Neural cell (in vitro differentiated cells): ENCODE results near the gene DGKQ. TPM values are rescaled to one million over a fixed set of nuclear protein-coding genes. Genes with fewer than 3 reads are reported as not detected.

Source experiments
- H2AFZ ChIP-seq: fragments of 200-600, 300-800 bp; sonication (generic), shearing (Covaris generic); 2 replicates; pipeline ENCODE4 v1.6.0; 2014; ENCODE audit warnings: low read depth, mild to moderate bottlenecking, antibody characterized with exemption, low read length, moderate library complexity
- H3F3A ChIP-seq: fragments of 200-600 bp; shearing (Covaris generic); 2 replicates; pipeline ENCODE4 v1.6.1; 2016; ENCODE audit warnings: mild to moderate bottlenecking, moderate library complexity, mixed read lengths, antibody characterized with exemption, low read length; ENCODE audit not compliant: insufficient read depth, poor library complexity, severe bottlenecking
- H3K27ac ChIP-seq: fragments of 200-600, 300-800 bp; sonication (generic), shearing (Covaris generic); 2 replicates; pipeline ENCODE4 v1.5.1; 2014; ENCODE audit warnings: mild to moderate bottlenecking, low read length, moderate library complexity
- H3K27me3 ChIP-seq: fragments of 300-800, 200-600 bp; sonication (generic), shearing (Covaris generic); 2 replicates; pipeline ENCODE4 v1.6.0; 2014; ENCODE audit warnings: mild to moderate bottlenecking, low read depth, low read length, moderate library complexity; ENCODE audit not compliant: insufficient read depth
- H3K36me3 ChIP-seq: fragments of 300-800, 200-600 bp; sonication (generic), shearing (Covaris generic); 2 replicates; pipeline ENCODE4 v1.5.1; 2014; ENCODE audit warnings: mild to moderate bottlenecking, antibody characterized with exemption, low read length, moderate library complexity; ENCODE audit not compliant: insufficient read depth
- H3K4me2 ChIP-seq: fragments of 300-800, 200-600 bp; sonication (generic), shearing (Covaris generic); 2 replicates; pipeline ENCODE4 v1.6.0; 2014; ENCODE audit warnings: mild to moderate bottlenecking, low read length
- H3K4me3 ChIP-seq: fragments of 300-800, 200-600 bp; sonication (generic), shearing (Covaris generic); 2 replicates; pipeline ENCODE4 v1.5.1; 2014; ENCODE audit warnings: mild to moderate bottlenecking, low read length, moderate library complexity
- H3K79me2 ChIP-seq: fragments of 200-600 bp; shearing (Covaris generic); replicated peaks from 2 replicates; pipeline ENCODE4 v1.6.0; 2014; ENCODE audit warnings: mild to moderate bottlenecking, low read length, moderate library complexity; ENCODE audit not compliant: insufficient read depth
- H3K9ac ChIP-seq: fragments of 300-800, 200-600 bp; sonication (generic), shearing (Covaris generic); 2 replicates; pipeline ENCODE4 v1.6.1; 2016; ENCODE audit warnings: mild to moderate bottlenecking, low read length, mixed read lengths
- H3K9me2 ChIP-seq: fragments of 200-600 bp; shearing (Covaris generic); 2 replicates; pipeline ENCODE4 v1.6.1; 2016; ENCODE audit warnings: mild to moderate bottlenecking, low read length, mixed read lengths; ENCODE audit not compliant: insufficient read depth
- H3K9me3 ChIP-seq: fragments of 200-600, 300-800 bp; sonication (generic), shearing (Covaris generic); 2 replicates; pipeline ENCODE4 v1.6.1; 2016; ENCODE audit warnings: mild to moderate bottlenecking, mixed run types, low read length, moderate library complexity, mixed read lengths
- H4K20me1 ChIP-seq: fragments of 200-600 bp; shearing (Covaris generic); 2 replicates; pipeline ENCODE4 v1.6.1; 2016; ENCODE audit warnings: mild to moderate bottlenecking, mixed run types; ENCODE audit not compliant: insufficient read depth
- CTCF ChIP-seq: fragments of 450-650 bp; IDR thresholded peaks from 2 replicates; pipeline ENCODE4 v1.5.1; 2014; ENCODE audit warnings: antibody characterized with exemption, mild to moderate bottlenecking, moderate library complexity; ENCODE audit not compliant: poor library complexity, severe bottlenecking
- EP300 ChIP-seq: fragments of 450-650 bp; conservative IDR thresholded peaks from 2 replicates; pipeline ENCODE4 v1.6.1; 2014; ENCODE audit warnings: antibody characterized with exemption, mild to moderate bottlenecking, moderate library complexity; ENCODE audit not compliant: poor library complexity, severe bottlenecking
- EZH2 ChIP-seq: fragments of 200-600, 300-800 bp; shearing (Covaris generic), sonication (generic); IDR thresholded peaks from 2 replicates; pipeline ENCODE4 v1.6.1; 2014; ENCODE audit warnings: antibody characterized with exemption, low read length, borderline replicate concordance, mild to moderate bottlenecking; ENCODE audit not compliant: insufficient read depth, poor library complexity, severe bottlenecking
- MXI1 ChIP-seq: fragments of 450-650 bp; conservative IDR thresholded peaks from 2 replicates; pipeline ENCODE4 v1.6.1; 2014; ENCODE audit warnings: antibody characterized with exemption, mild to moderate bottlenecking; ENCODE audit not compliant: poor library complexity, severe bottlenecking
- POLR2AphosphoS5 ChIP-seq: IDR thresholded peaks from 2 replicates; pipeline ENCODE4 v1.6.1; 2012
- RAD21 ChIP-seq: fragments of 450-650 bp; conservative IDR thresholded peaks from 2 replicates; pipeline ENCODE4 v1.6.1; 2014; ENCODE audit warnings: antibody characterized with exemption, mild to moderate bottlenecking, moderate library complexity
- REST ChIP-seq: IDR thresholded peaks from 2 replicates; pipeline ENCODE4 v1.6.1; 2012; ENCODE audit warnings: borderline replicate concordance
- SMC3 ChIP-seq: fragments of 450-650 bp; conservative IDR thresholded peaks from 2 replicates; pipeline ENCODE4 v1.6.1; 2014; ENCODE audit warnings: antibody characterized with exemption, mild to moderate bottlenecking, moderate library complexity; ENCODE audit not compliant: poor library complexity
- TAF1 ChIP-seq: IDR thresholded peaks from 2 replicates; pipeline ENCODE4 v1.6.1; 2012; ENCODE audit warnings: low read depth
- polyA plus RNA-seq: library from polyadenylated mRNA; depleted of rRNA; stranded (reverse); fragments of >200 nt; gene quantifications from 2 replicates; pipeline ENCODE4 v1.2.3, GENCODE V29; 2014

Gene DGKQ
- polyA plus RNA-seq, 1 donor from 2014 or later = 32.4 TPM

- H3K9me3 ChIP-seq = no peaks in the 10 kb centered on the region
- H3K9ac ChIP-seq = no peak overlapping the region
- no peaks in the 10 kb centered on the region for H3K9me2 ChIP-seq
- H3K36me3 ChIP-seq = no peaks in the 10 kb centered on the region
- no peak overlapping the region for H3K4me2 ChIP-seq
- no peak overlapping the region for H2AFZ ChIP-seq
- no peaks in the 10 kb centered on the region for H3K27me3 ChIP-seq
- no peak overlapping the region for H3K4me3 ChIP-seq
- TF ChIP-seq EP300 = no peak
- TF ChIP-seq MXI1 = no peak
- no peak for TF ChIP-seq TAF1
- TF ChIP-seq POLR2AphosphoS5 = no peak
- TF ChIP-seq REST = no peak
- TF ChIP-seq CTCF = no peak
- no peak for TF ChIP-seq RAD21
- no peak for TF ChIP-seq SMC3
- no peak for TF ChIP-seq EZH2
- H4K20me1 ChIP-seq = no peaks in the 10 kb centered on the region
- H3K79me2 ChIP-seq = peaks cover 4% of the 10 kb centered on the region
- no peaks in the 10 kb centered on the region for H3F3A ChIP-seq
- H3K27ac ChIP-seq = no peak overlapping the region
These were observed 46.5 kb upstream of the DGKQ start for GRCh38 chr4:1019729-1020470.

- Histone ChIP-seq H3K27me3 (no peaks in the 10 kb centered on the region), H3K9me3 (no peaks in the 10 kb centered on the region), H3K9me2 (no peaks in the 10 kb centered on the region), H3K27ac (no peak overlapping the region), H4K20me1 (no peaks in the 10 kb centered on the region), H3K79me2 (peaks cover 4% of the 10 kb centered on the region), H3K36me3 (no peaks in the 10 kb centered on the region), H3K4me3 (no peak overlapping the region), H3F3A (no peaks in the 10 kb centered on the region), H3K9ac (no peak overlapping the region), H3K4me2 (no peak overlapping the region), H2AFZ (no peak overlapping the region)
- TF ChIP-seq EZH2 = no peak
These were observed 46.0 kb upstream of the DGKQ start for GRCh38 chr4:1019320-1019719.
